ENCODE measurements around the gene WDHD1. TPM values are rescaled to one million over a fixed set of nuclear protein-coding genes. Genes with fewer than 3 reads are reported as not detected.

The WDHD1 gene
- total and polyA plus RNA-seq, 2 of the 8 experiments (the other 6 are each of a cell fraction or from before 2014, with no cell fraction given), result 17.8 to 87.9 TPM

DNA sequence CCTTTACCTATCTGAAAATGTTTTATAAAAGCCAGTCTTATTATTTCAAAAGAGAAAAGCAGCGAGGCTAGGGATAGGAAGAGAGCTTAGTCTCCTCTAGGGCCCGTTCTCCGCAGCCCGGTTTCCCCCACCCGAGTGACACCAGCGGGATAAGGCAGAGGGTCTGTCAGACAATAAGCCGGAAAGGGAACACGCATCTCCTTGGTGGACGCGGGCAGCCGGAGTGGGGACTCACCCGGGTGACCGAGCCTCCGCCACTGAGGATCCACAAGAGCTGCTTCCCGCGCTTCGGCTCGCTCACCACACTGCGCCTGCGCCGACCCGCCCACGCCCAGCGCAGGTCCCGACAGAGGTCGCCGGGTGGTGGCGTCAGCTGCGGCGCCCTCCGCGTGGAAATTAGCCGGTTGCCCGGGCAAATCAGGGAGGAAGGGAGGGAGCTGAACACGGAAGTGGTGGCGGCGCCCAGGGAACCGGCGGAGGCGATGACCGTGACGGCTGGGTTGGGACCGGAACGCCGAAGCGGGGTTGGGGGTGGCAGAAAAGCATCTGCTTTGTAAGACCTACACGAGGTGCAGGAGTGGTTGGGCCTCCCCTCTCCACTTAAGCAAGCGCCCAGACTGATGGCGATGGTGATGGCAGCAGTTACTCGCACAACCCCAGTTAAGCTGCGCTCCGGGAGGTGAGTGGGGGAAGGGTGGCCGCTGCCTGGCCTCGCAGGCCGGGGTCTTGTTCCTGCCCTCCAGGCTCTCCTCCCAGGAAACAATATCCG lies at the start of gene WDHD1, which contains the start of gene SOCS4 (continued):
- TF ChIP-seq SP1 (IDR thresholded peaks at IDR 0.05; ENCODE audit: low read depth, low read length) (0 out of 2 replicates have a peak, but pooled peaks have one; percentile 38), HDAC6 (IDR thresholded peaks at IDR 0.05; ENCODE audit: low read depth, low read length) (no peak), NANOG (IDR thresholded peaks at IDR 0.05; ENCODE audit: insufficient read depth, low read depth, low read length, poor library complexity, severe bottlenecking) (peak; percentile 94), CBX8 (IDR thresholded peaks at IDR 0.05; ENCODE audit: borderline replicate concordance, low read depth, low read length) (no peak), SIN3A (conservative IDR thresholded peaks at IDR 0.05 in 1 of 2, IDR thresholded peaks at IDR 0.05 in 1 of 2; ENCODE audit: low read depth in 1 of 2, low read length in 2 of 2) (peak; percentile 61 to 89; a peak in 3 of 4 replicates), GTF2F1 (IDR thresholded peaks at IDR 0.05; ENCODE audit: borderline replicate concordance, low read depth, low read length) (peak; percentile 61), SIX5 (IDR thresholded peaks at IDR 0.05; ENCODE audit: low read depth, low read length) (no peak), CREB1 (IDR thresholded peaks at IDR 0.05) (peak; percentile 98), YY1 (IDR thresholded peaks at IDR 0.05; ENCODE audit: low read depth, low read length) (peak; percentile 67; the same call in 1 of the 2 replicates), KDM4A (IDR thresholded peaks at IDR 0.05; ENCODE audit: low read depth, low read length, severe bottlenecking) (peak; percentile 93), PHF8 (conservative IDR thresholded peaks at IDR 0.05; ENCODE audit: low read depth, low read length) (peak; percentile 93), TEAD4 (IDR thresholded peaks at IDR 0.05; ENCODE audit: low read depth, low read length) (no peak), SP2 (IDR thresholded peaks at IDR 0.05; ENCODE audit: low read length) (no peak), RFX5 (IDR thresholded peaks at IDR 0.05; ENCODE audit: borderline replicate concordance, low read depth, low read length) (0 out of 2 replicates have a peak, but pooled peaks have one; percentile 3), RXRA (IDR thresholded peaks at IDR 0.05; ENCODE audit: insufficient read depth, low read depth, low read length) (peak; percentile 55; the same call in 1 of the 2 replicates), EGR1 (IDR thresholded peaks at IDR 0.05; ENCODE audit: borderline replicate concordance, low read depth, low read length) (peak; percentile 100), POLR2A (IDR thresholded peaks at IDR 0.05; ENCODE audit: control extremely low read depth in 1 of 2, low read depth in 2 of 2, low read length in 2 of 2) (peak; percentile 71 to 98), SP4 (IDR thresholded peaks at IDR 0.05; ENCODE audit: low read length) (no peak), TBP (IDR thresholded peaks at IDR 0.05; ENCODE audit: low read depth, low read length) (peak; percentile 87; the same call in 1 of the 2 replicates), KDM1A (IDR thresholded peaks at IDR 0.05; ENCODE audit: borderline replicate concordance, low read length) (peak; percentile 28; the same call in 1 of the 2 replicates), BACH1 (IDR thresholded peaks at IDR 0.05; ENCODE audit: low read length) (peak; percentile 62), ASH2L (IDR thresholded peaks at IDR 0.05; ENCODE audit: low read length) (peak; percentile 100)
- TF ChIP-seq, protein P1, sequence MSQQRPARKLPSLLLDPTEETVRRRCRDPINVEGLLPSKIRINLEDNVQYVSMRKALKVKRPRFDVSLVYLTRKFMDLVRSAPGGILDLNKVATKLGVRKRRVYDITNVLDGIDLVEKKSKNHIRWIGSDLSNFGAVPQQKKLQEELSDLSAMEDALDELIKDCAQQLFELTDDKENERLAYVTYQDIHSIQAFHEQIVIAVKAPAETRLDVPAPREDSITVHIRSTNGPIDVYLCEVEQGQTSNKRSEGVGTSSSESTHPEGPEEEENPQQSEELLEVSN (IDR thresholded peaks at IDR 0.05), result peak; percentile 90
- TF ChIP-seq, protein P2, sequence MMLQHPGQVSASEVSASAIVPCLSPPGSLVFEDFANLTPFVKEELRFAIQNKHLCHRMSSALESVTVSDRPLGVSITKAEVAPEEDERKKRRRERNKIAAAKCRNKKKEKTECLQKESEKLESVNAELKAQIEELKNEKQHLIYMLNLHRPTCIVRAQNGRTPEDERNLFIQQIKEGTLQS (IDR thresholded peaks at IDR 0.05; ENCODE audit: insufficient read depth, low read depth, low read length), result peak; percentile 75

Measured in H1 (cell line).